SK-N-SH treated with all-trans-retinoic acid at 6 μM for 48 hours (cell line): ENCODE data around the gene OLIG3.

Experiments
- ATAC-seq: fragments of 200-7000 bp; cut with Tn5 transposase; 3 replicates; pipeline ENCODE4 v1.9.1; 2020; ENCODE audit warnings: mild to moderate bottlenecking, moderate library complexity
- ARNTL ChIP-seq: fragments of 450-650 bp; formaldehyde crosslinking; IDR thresholded peaks from 2 replicates; pipeline ENCODE4 v1.5.0; 2020; ENCODE audit warnings: low read depth, mild to moderate bottlenecking, moderate library complexity, borderline replicate concordance
- BACH2 ChIP-seq: fragments of 250-450 bp; sonication (Bioruptor Pico); IDR thresholded peaks from 2 replicates; pipeline ENCODE4 v1.9.0; 2021; ENCODE audit warnings: mild to moderate bottlenecking, borderline replicate concordance
- CSDC2 ChIP-seq: fragments of 250-450 bp; sonication (Bioruptor Pico); IDR thresholded peaks from 2 replicates; pipeline ENCODE4 v1.5.0; 2020; ENCODE audit warnings: mild to moderate bottlenecking, moderate library complexity
- ESRRG ChIP-seq: fragments of 250-450 bp; sonication (Bioruptor Pico); IDR thresholded peaks from 2 replicates; pipeline ENCODE4 v1.6.1; 2021; ENCODE audit warnings: mild to moderate bottlenecking
- ISL1 ChIP-seq: fragments of 250-450 bp; sonication (Bioruptor Pico); IDR thresholded peaks from 2 replicates; pipeline ENCODE4 v2.1.2; 2022; ENCODE audit warnings: mild to moderate bottlenecking, moderate library complexity
- OSR1 ChIP-seq: fragments of 250-450 bp; sonication (Bioruptor Pico); IDR thresholded peaks from 2 replicates; pipeline ENCODE4 v1.8.0; 2022; ENCODE audit warnings: moderate library complexity, mild to moderate bottlenecking, inconsistent platforms
- PPARA ChIP-seq: fragments of 250-450 bp; sonication (Bioruptor Pico); IDR thresholded peaks from 2 replicates; pipeline ENCODE4 v1.5.0; 2020; ENCODE audit warnings: mild to moderate bottlenecking, borderline replicate concordance
- RARB ChIP-seq: fragments of 250-450 bp; sonication (Bioruptor Pico); IDR thresholded peaks from 2 replicates; pipeline ENCODE4 v1.8.0; 2021; ENCODE audit warnings: mild to moderate bottlenecking, moderate library complexity
- SNAI2 ChIP-seq: fragments of 250-450 bp; sonication (Bioruptor Pico); IDR thresholded peaks from 2 replicates; pipeline ENCODE4 v1.5.0; 2020; ENCODE audit warnings: mild to moderate bottlenecking, moderate library complexity
- TCF4 ChIP-seq: fragments of 250-450 bp; sonication (Bioruptor Pico); IDR thresholded peaks from 2 replicates; pipeline ENCODE4 v1.8.0; 2021; ENCODE audit warnings: mild to moderate bottlenecking, moderate library complexity, borderline replicate concordance
- TOX ChIP-seq: fragments of 250-450 bp; sonication (Bioruptor Pico); IDR thresholded peaks from 2 replicates; pipeline ENCODE4 v1.8.0; 2021; ENCODE audit warnings: mild to moderate bottlenecking, moderate library complexity, borderline replicate concordance
- TSHZ2 ChIP-seq: fragments of 250-450 bp; sonication (Bioruptor Pico); IDR thresholded peaks from 2 replicates; pipeline ENCODE4 v1.5.0; 2020; ENCODE audit warnings: mild to moderate bottlenecking, moderate library complexity
- ZC3H10 ChIP-seq: fragments of 250-450 bp; sonication (Bioruptor Pico); IDR thresholded peaks from 2 replicates; pipeline ENCODE4 v1.5.1; 2021; ENCODE audit warnings: mild to moderate bottlenecking, moderate library complexity
- ZFP3 ChIP-seq: fragments of 250-450 bp; sonication (Bioruptor Pico); IDR thresholded peaks from 2 replicates; pipeline ENCODE4 v1.5.0; 2020; ENCODE audit warnings: mild to moderate bottlenecking, moderate library complexity
- ZFP30 ChIP-seq: fragments of 450-650 bp; formaldehyde crosslinking; IDR thresholded peaks from 2 replicates; pipeline ENCODE4 v1.5.0; 2022; ENCODE audit warnings: mild to moderate bottlenecking, moderate library complexity
- ZNF565 ChIP-seq: fragments of 450-650 bp; formaldehyde crosslinking; conservative IDR thresholded peaks from 2 replicates; pipeline ENCODE4 v1.5.0; 2020; ENCODE audit warnings: low read depth, mild to moderate bottlenecking, moderate library complexity
- ZNF70 ChIP-seq: fragments of 450-650 bp; formaldehyde crosslinking; IDR thresholded peaks from 2 replicates; pipeline ENCODE4 v1.5.0; 2020; ENCODE audit warnings: mild to moderate bottlenecking, moderate library complexity
- ZNF8 ChIP-seq: fragments of 450-650 bp; formaldehyde crosslinking; IDR thresholded peaks from 2 replicates; pipeline ENCODE4 v1.5.0; 2020; ENCODE audit warnings: mild to moderate bottlenecking, moderate library complexity
- TF ChIP-seq, protein P1 (sequence below): fragments of 250-450 bp; sonication (Bioruptor Pico); IDR thresholded peaks from 2 replicates; pipeline ENCODE4 v1.8.0; 2021; ENCODE audit warnings: low read depth, mild to moderate bottlenecking, moderate library complexity, borderline replicate concordance
- TF ChIP-seq, protein P2 (sequence below): fragments of 250-450 bp; sonication (Bioruptor Pico); IDR thresholded peaks from 2 replicates; pipeline ENCODE4 v1.8.0; 2020; ENCODE audit warnings: mild to moderate bottlenecking, moderate library complexity, borderline replicate concordance
- TF ChIP-seq, protein P3 (sequence below): fragments of 250-450 bp; sonication (Bioruptor Pico); IDR thresholded peaks from 2 replicates; pipeline ENCODE4 v1.5.1; 2020; ENCODE audit warnings: low read depth, mild to moderate bottlenecking, moderate library complexity
- TF ChIP-seq, protein P4 (sequence below): fragments of 250-450 bp; sonication (Bioruptor Pico); IDR thresholded peaks from 2 replicates; pipeline ENCODE4 v1.5.1; 2021; ENCODE audit warnings: mild to moderate bottlenecking, moderate library complexity

Gene OLIG3

GRCh38 chr6:137542713-137543112 is 48.5 kb upstream of the OLIG3 start:
- no peak for ATAC-seq
- TF ChIP-seq, protein P1, sequence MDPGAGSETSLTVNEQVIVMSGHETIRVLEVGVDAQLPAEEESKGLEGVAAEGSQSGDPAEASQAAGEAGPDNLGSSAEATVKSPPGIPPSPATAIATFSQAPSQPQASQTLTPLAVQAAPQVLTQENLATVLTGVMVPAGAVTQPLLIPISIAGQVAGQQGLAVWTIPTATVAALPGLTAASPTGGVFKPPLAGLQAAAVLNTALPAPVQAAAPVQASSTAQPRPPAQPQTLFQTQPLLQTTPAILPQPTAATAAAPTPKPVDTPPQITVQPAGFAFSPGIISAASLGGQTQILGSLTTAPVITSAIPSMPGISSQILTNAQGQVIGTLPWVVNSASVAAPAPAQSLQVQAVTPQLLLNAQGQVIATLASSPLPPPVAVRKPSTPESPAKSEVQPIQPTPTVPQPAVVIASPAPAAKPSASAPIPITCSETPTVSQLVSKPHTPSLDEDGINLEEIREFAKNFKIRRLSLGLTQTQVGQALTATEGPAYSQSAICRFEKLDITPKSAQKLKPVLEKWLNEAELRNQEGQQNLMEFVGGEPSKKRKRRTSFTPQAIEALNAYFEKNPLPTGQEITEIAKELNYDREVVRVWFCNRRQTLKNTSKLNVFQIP, result no peak
- TF ChIP-seq, protein P2, sequence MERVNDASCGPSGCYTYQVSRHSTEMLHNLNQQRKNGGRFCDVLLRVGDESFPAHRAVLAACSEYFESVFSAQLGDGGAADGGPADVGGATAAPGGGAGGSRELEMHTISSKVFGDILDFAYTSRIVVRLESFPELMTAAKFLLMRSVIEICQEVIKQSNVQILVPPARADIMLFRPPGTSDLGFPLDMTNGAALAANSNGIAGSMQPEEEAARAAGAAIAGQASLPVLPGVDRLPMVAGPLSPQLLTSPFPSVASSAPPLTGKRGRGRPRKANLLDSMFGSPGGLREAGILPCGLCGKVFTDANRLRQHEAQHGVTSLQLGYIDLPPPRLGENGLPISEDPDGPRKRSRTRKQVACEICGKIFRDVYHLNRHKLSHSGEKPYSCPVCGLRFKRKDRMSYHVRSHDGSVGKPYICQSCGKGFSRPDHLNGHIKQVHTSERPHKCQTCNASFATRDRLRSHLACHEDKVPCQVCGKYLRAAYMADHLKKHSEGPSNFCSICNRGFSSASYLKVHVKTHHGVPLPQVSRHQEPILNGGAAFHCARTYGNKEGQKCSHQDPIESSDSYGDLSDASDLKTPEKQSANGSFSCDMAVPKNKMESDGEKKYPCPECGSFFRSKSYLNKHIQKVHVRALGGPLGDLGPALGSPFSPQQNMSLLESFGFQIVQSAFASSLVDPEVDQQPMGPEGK (CRISPR knock-in tag), result no peak
- TF ChIP-seq TSHZ2 (CRISPR knock-in tag) (no peak), ZFP30 (no peak), ISL1 (CRISPR knock-in tag) (no peak), ZNF565 (no peak), ESRRG (CRISPR knock-in tag) (no peak), ZFP3 (CRISPR knock-in tag) (no peak), ZNF8 (no peak), BACH2 (CRISPR knock-in tag) (no peak), CSDC2 (CRISPR knock-in tag) (no peak), TCF4 (CRISPR knock-in tag) (no peak), ARNTL (CRISPR knock-in tag) (no peak), TOX (CRISPR knock-in tag) (no peak), SNAI2 (no peak)
- TF ChIP-seq, protein P3, sequence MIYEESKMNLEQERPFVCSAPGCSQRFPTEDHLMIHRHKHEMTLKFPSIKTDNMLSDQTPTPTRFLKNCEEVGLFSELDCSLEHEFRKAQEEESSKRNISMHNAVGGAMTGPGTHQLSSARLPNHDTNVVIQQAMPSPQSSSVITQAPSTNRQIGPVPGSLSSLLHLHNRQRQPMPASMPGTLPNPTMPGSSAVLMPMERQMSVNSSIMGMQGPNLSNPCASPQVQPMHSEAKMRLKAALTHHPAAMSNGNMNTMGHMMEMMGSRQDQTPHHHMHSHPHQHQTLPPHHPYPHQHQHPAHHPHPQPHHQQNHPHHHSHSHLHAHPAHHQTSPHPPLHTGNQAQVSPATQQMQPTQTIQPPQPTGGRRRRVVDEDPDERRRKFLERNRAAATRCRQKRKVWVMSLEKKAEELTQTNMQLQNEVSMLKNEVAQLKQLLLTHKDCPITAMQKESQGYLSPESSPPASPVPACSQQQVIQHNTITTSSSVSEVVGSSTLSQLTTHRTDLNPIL, result no peak
- TF ChIP-seq, protein P4, sequence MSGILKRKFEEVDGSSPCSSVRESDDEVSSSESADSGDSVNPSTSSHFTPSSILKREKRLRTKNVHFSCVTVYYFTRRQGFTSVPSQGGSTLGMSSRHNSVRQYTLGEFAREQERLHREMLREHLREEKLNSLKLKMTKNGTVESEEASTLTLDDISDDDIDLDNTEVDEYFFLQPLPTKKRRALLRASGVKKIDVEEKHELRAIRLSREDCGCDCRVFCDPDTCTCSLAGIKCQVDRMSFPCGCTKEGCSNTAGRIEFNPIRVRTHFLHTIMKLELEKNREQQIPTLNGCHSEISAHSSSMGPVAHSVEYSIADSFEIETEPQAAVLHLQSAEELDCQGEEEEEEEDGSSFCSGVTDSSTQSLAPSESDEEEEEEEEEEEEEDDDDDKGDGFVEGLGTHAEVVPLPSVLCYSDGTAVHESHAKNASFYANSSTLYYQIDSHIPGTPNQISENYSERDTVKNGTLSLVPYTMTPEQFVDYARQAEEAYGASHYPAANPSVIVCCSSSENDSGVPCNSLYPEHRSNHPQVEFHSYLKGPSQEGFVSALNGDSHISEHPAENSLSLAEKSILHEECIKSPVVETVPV (CRISPR knock-in tag), result no peak

GRCh38 chr6:137541534-137542063 is 47.4 kb upstream of the OLIG3 start:
- TF ChIP-seq TOX (CRISPR knock-in tag), result no peak
- no peak for TF ChIP-seq ZNF565
- no peak for TF ChIP-seq RARB (CRISPR knock-in tag)
- no peak for TF ChIP-seq BACH2 (CRISPR knock-in tag)
- TF ChIP-seq ARNTL (CRISPR knock-in tag), result no peak
- TF ChIP-seq, protein P2 (CRISPR knock-in tag), result no peak
- TF ChIP-seq, protein P3, result no peak
- no peak for TF ChIP-seq OSR1 (CRISPR knock-in tag)
- no peak for TF ChIP-seq SNAI2
- TF ChIP-seq ZC3H10 (CRISPR knock-in tag), result no peak
- TF ChIP-seq ZNF8, result no peak
- TF ChIP-seq, protein P4 (CRISPR knock-in tag), result no peak
- TF ChIP-seq ZFP30, result no peak
- TF ChIP-seq ZNF70 (CRISPR knock-in tag), result no peak
- no peak for TF ChIP-seq ESRRG (CRISPR knock-in tag)
- no peak for TF ChIP-seq CSDC2 (CRISPR knock-in tag)
- TF ChIP-seq, protein P1, result no peak
- TF ChIP-seq PPARA, result no peak
- TF ChIP-seq ZFP3 (CRISPR knock-in tag), result no peak
- no peak for ATAC-seq
